Endothelial cell of umbilical vein (primary cell): ENCODE data around the gene TWIST2. TPM values are rescaled to one million over a fixed set of nuclear protein-coding genes. Genes with fewer than 3 reads are reported as not detected.

Experiments
- BruUV-seq: library from RNA; stranded (reverse); fragments of 400-500 nt; replicated peaks from 2 replicates; lab custom pipeline; 2021; lab: Mats Ljungman, UMichigan
- CTCF ChIA-PET: fragments of 300-600, 350-600 bp; sonication (Branson Sonifier 250); formaldehyde crosslinking; loops from one replicate; lab custom pipeline; 2021; ENCODE audit warnings: antibody characterized with exemption, inconsistent platforms; lab: Charles Lee
- POLR2A ChIA-PET: fragments of 300-600, 350-600 bp; sonication (Branson Sonifier 250); formaldehyde crosslinking; loops from one replicate; lab custom pipeline; 2021; ENCODE audit warnings: antibody characterized with exemption, inconsistent platforms; lab: Charles Lee
- DNase-seq: peaks from one replicate; pipeline ENCODE4 v3.0.0-alpha.2; 2011; ENCODE audit warnings: low read depth, low spot score
- FAIRE-seq: peaks from 2 replicates; lab custom pipeline; 2011; peaks lifted over from hg19 to GRCh38; lab: Jason Lieb, UNC
- H2AFZ ChIP-seq: 2 replicates; pipeline ENCODE4 v1.6.0; 2012; ENCODE audit warnings: low read depth, low read length, control low read depth, inconsistent platforms
- H3K27ac ChIP-seq: 2 replicates; pipeline ENCODE4 v1.5.1; 2011; ENCODE audit warnings: low read depth, mild to moderate bottlenecking, control low read depth, low read length, moderate library complexity; ENCODE audit not compliant: insufficient read depth
- H3K27me3 ChIP-seq, 2 experiments: 2 replicates each; pipeline versions ENCODE4 v1.6.0 to v1.6.1; 2011; ENCODE audit warnings: low read length in 2 of 2, mixed read lengths in 1 of 2; ENCODE audit not compliant: control insufficient read depth in 2 of 2, insufficient read depth in 2 of 2
- H3K36me3 ChIP-seq, 2 experiments: 2 replicates in 1 of 2; 3 replicates in 1 of 2; pipeline ENCODE4 v1.5.1; 2011; ENCODE audit warnings: low read length in 2 of 2, mild to moderate bottlenecking in 1 of 2, moderate library complexity in 1 of 2; ENCODE audit not compliant: control insufficient read depth in 2 of 2, insufficient read depth in 2 of 2; ENCODE audit errors: extremely low read depth in 1 of 2
- H3K4me1 ChIP-seq: 3 replicates; pipeline ENCODE4 v1.5.1; 2011; ENCODE audit warnings: mild to moderate bottlenecking, low read length; ENCODE audit not compliant: control insufficient read depth, insufficient read depth; ENCODE audit errors: extremely low read depth
- H3K4me2 ChIP-seq: 2 replicates; pipeline ENCODE4 v1.6.1; 2011; ENCODE audit warnings: low read length, control low read depth, mixed read lengths; ENCODE audit not compliant: insufficient read depth
- H3K4me3 ChIP-seq, 3 experiments: fragments of 200-600 bp in 1 of 3; sonication (generic), shearing (Covaris generic) in 1 of 3; replicated peaks in 1 of 3; 2 replicates each; pipeline ENCODE4 v1.5.1; 2011 to 2016; ENCODE audit warnings: control low read depth in 3 of 3, low read length in 3 of 3, mild to moderate bottlenecking in 2 of 3, inconsistent platforms in 1 of 3, low read depth in 1 of 3, moderate library complexity in 1 of 3; ENCODE audit not compliant: insufficient read depth in 1 of 3
- H3K79me2 ChIP-seq: 2 replicates; pipeline ENCODE4 v1.6.0; 2012; ENCODE audit warnings: low read length, inconsistent platforms; ENCODE audit not compliant: control insufficient read depth, insufficient read depth
- H3K9ac ChIP-seq: replicated peaks from 2 replicates; pipeline ENCODE3; 2011; ENCODE audit warnings: low read length, control low read depth; ENCODE audit not compliant: insufficient read depth; ENCODE audit errors: extremely low read depth
- H3K9me1 ChIP-seq: replicated peaks from 3 replicates; pipeline ENCODE4 v1.6.0; 2011; ENCODE audit warnings: mild to moderate bottlenecking, low read length; ENCODE audit not compliant: control insufficient read depth, insufficient read depth; ENCODE audit errors: extremely low read depth
- H3K9me3 ChIP-seq: replicated peaks from 2 replicates; pipeline ENCODE4 v1.5.1; 2012; ENCODE audit warnings: low read length, inconsistent platforms; ENCODE audit not compliant: control insufficient read depth, insufficient read depth
- H4K20me1 ChIP-seq: replicated peaks from 2 replicates; pipeline ENCODE3; 2011; ENCODE audit warnings: mild to moderate bottlenecking, low read length; ENCODE audit not compliant: control insufficient read depth, insufficient read depth; ENCODE audit errors: extremely low read depth
- CTCF ChIP-seq, 2 donors: IDR thresholded peaks; 1 replicate in 1 of 2; 2 replicates in 1 of 2; pipeline ENCODE4 v1.5.1; 2011; ENCODE audit warnings: low read length in 2 of 2, mild to moderate bottlenecking in 2 of 2, moderate library complexity in 2 of 2, control low read depth in 1 of 2, inconsistent platforms in 1 of 2, low read depth in 1 of 2; ENCODE audit not compliant: insufficient read depth in 1 of 2; ENCODE audit errors: extremely low read depth in 1 of 2
- EZH2 ChIP-seq: IDR thresholded peaks from 2 replicates; pipeline ENCODE4 v1.6.1; 2012; ENCODE audit warnings: borderline replicate concordance, low read depth, mild to moderate bottlenecking, moderate library complexity, low read length, inconsistent platforms; ENCODE audit not compliant: severe bottlenecking
- FOS ChIP-seq: IDR thresholded peaks from 2 replicates; pipeline ENCODE4 v1.6.1; 2011; ENCODE audit warnings: mild to moderate bottlenecking, low read length, moderate library complexity, borderline replicate concordance; ENCODE audit not compliant: insufficient read depth
- GATA2 ChIP-seq: IDR thresholded peaks from 2 replicates; pipeline ENCODE4 v1.7.0; 2011; ENCODE audit warnings: low read depth, mild to moderate bottlenecking, moderate library complexity, mixed read lengths, low read length; ENCODE audit not compliant: insufficient read length, insufficient read depth
- JUN ChIP-seq: IDR thresholded peaks from 2 replicates; pipeline ENCODE4 v1.6.1; 2011; ENCODE audit warnings: borderline replicate concordance, low read depth; ENCODE audit not compliant: insufficient read length, insufficient read depth
- MAX ChIP-seq: IDR thresholded peaks from 2 replicates; pipeline ENCODE4 v1.6.1; 2011; ENCODE audit not compliant: insufficient read depth, insufficient read length
- MYC ChIP-seq: IDR thresholded peaks from one replicate; pipeline ENCODE4 v1.6.1; 2011; ENCODE audit warnings: mild to moderate bottlenecking, low read depth, low read length
- POLR2A ChIP-seq: IDR thresholded peaks from 2 replicates; pipeline ENCODE4 v1.6.1; 2012; ENCODE audit warnings: low read depth, mild to moderate bottlenecking, control low read depth, low read length
- POLR2AphosphoS5 ChIP-seq: IDR thresholded peaks from 2 replicates; pipeline ENCODE4 v1.6.1; 2012; ENCODE audit warnings: low read depth, mild to moderate bottlenecking, control low read depth, low read length, moderate library complexity; ENCODE audit not compliant: insufficient read depth
- dilution Hi-C: fragments of 300-500 bp; cut with MboI; formaldehyde crosslinking; loops from one replicate; pipeline ENCODE4 v1.15.0; 2019; ENCODE audit warnings: low sequenced_read_pairs; ENCODE audit not compliant: extremely low pct_ligation_motif_present
- intact Hi-C: fragments of 100-400 bp; cut with micrococcal nuclease; formaldehyde crosslinking; loops from one replicate; pipeline ENCODE4 v1.10.0; 2022
- polyA plus RNA-seq, 4 experiments: library from polyadenylated mRNA; depleted of rRNA in 3 of 4; stranded (reverse) in 3 of 4; unstranded in 1 of 4; fragments of >200 nt; gene quantifications; 2 replicates each; pipeline versions ENCODE4 v1.2.1 to v1.2.3, GENCODE V29; 2011 to 2012; ENCODE audit warnings: missing spikeins in 1 of 4
- total RNA-seq: library from RNA; stranded (reverse); gene quantifications from 2 replicates; pipeline ENCODE4 v1.2.3, GENCODE V29; 2021

Gene TWIST2
- total and polyA plus RNA-seq, 2 donors (not counting 3 experiments of a cell fraction or from before 2014, with no cell fraction given): 2.3 to 3.4 TPM

- FAIRE-seq (no peak), DNase-seq (no peak)
- no TSS peak for BruUV-seq
- TF ChIP-seq MYC: no peak
- no peak for TF ChIP-seq FOS
- TF ChIP-seq GATA2: no peak
- TF ChIP-seq EZH2: no peak
- no peak for TF ChIP-seq JUN
- no peak for TF ChIP-seq MAX
- TF ChIP-seq CTCF (IDR thresholded peaks at IDR 0.05; ENCODE audit: extremely low read depth in 1 of 2, insufficient read depth in 1 of 2, low read depth in 1 of 2, low read length in 2 of 2): no peak
- no peak for TF ChIP-seq POLR2A
- no peak for TF ChIP-seq POLR2AphosphoS5
- Histone ChIP-seq H3K36me3 (no peaks in the 10 kb centered on the region), H3K9ac (no peak overlapping the region), H3K4me3 (no peak overlapping the region), H3K4me2 (no peak overlapping the region), H3K79me2 (no peaks in the 10 kb centered on the region), H2AFZ (no peak overlapping the region), H3K27me3 (peaks cover 0 to under 1% of the 10 kb centered on the region in 2 experiments), H3K4me1 (no peaks in the 10 kb centered on the region), H3K9me3 (no peaks in the 10 kb centered on the region), H4K20me1 (no peaks in the 10 kb centered on the region), H3K27ac (no peak overlapping the region), H3K9me1 (no peaks in the 10 kb centered on the region)
- intact Hi-C loops (no loop called here), dilution Hi-C loops (no loop called here)
- CTCF ChIA-PET: no interaction called here
- POLR2A ChIA-PET: no interaction called here
Observed at GRCh38 chr2:238854699-238855229, 6.9 kb downstream of the TWIST2 start.
